ENCODE results near the gene EIF4B.

- TF ChIP-seq JUND (IDR thresholded peaks at IDR 0.05) (no peak), CTCF (IDR thresholded peaks at IDR 0.05 in 2 of 3, conservative IDR thresholded peaks at IDR 0.05 in 1 of 3; ENCODE audit: borderline replicate concordance in 1 of 3, insufficient read depth in 1 of 3, low read depth in 2 of 3, low read length in 2 of 3) (peak in 2 of 3 experiments; percentile 98 to 100; a peak in 4 of 6 replicates), EGR1 (IDR thresholded peaks at IDR 0.05; ENCODE audit: low read depth) (no peak), POLR2A (IDR thresholded peaks at IDR 0.05; ENCODE audit: borderline replicate concordance, extremely low read depth, insufficient read depth, insufficient read length) (no peak), MAX (IDR thresholded peaks at IDR 0.05) (no peak), YY1 (IDR thresholded peaks at IDR 0.05; ENCODE audit: extremely low read depth, insufficient replicate concordance, low read depth, low read length) (peak; percentile 81), EZH2phosphoT487 (IDR thresholded peaks at IDR 0.05; ENCODE audit: borderline replicate concordance) (no peak)
Observed at GRCh38 chr12:52980650-52981423, 25.4 kb upstream of the EIF4B start.

All from HCT116 (cell line).